HepG2 (cell line): ENCODE results near the gene MARVELD3. TPM values are rescaled to one million over a fixed set of nuclear protein-coding genes. Genes with fewer than 3 reads are reported as not detected.

Experiments
- DR1 ChIP-seq: sonication (generic); formaldehyde crosslinking; IDR thresholded peaks from 2 replicates; pipeline ENCODE4 v1.8.0; 2021; ENCODE audit warnings: mild to moderate bottlenecking, missing genetic modification reagents, inconsistent platforms
- FOSL2 ChIP-seq: sonication (generic); formaldehyde crosslinking; IDR thresholded peaks from 2 replicates; pipeline ENCODE4 v1.4.0; 2020; ENCODE audit warnings: missing genetic modification reagents
- FOXC1 ChIP-seq: sonication (generic); formaldehyde crosslinking; IDR thresholded peaks from 2 replicates; pipeline ENCODE4 v1.8.0; 2022; ENCODE audit warnings: mild to moderate bottlenecking, missing genetic modification reagents, borderline replicate concordance
- KLF12 ChIP-seq: sonication (generic); formaldehyde crosslinking; IDR thresholded peaks from 2 replicates; pipeline ENCODE4 v1.4.0; 2020; ENCODE audit warnings: missing genetic modification reagents, borderline replicate concordance
- LCORL ChIP-seq, 2 experiments: fragments of 450-650 bp in 1 of 2; sonication (generic) in 1 of 2; formaldehyde crosslinking in 1 of 2; IDR thresholded peaks; 2 replicates each; pipeline versions ENCODE4 v1.5.0 to v1.6.1; 2017 to 2020; ENCODE audit warnings: antibody characterized with exemption in 1 of 2, missing genetic modification reagents in 1 of 2
- PITX1 ChIP-seq: sonication (generic); formaldehyde crosslinking; IDR thresholded peaks from 2 replicates; pipeline ENCODE4 v1.5.1; 2020; ENCODE audit warnings: mild to moderate bottlenecking, missing genetic modification reagents
- ZNF180 ChIP-seq: sonication (generic); formaldehyde crosslinking; IDR thresholded peaks from 2 replicates; pipeline ENCODE4 v1.4.0; 2020; ENCODE audit warnings: low read depth, missing genetic modification reagents, borderline replicate concordance
- ZNF605 ChIP-seq: sonication (generic); formaldehyde crosslinking; IDR thresholded peaks from 2 replicates; pipeline ENCODE4 v1.8.0; 2022; ENCODE audit warnings: mild to moderate bottlenecking, missing genetic modification reagents
- ZNF782 ChIP-seq: sonication (generic); formaldehyde crosslinking; IDR thresholded peaks from 2 replicates; pipeline ENCODE4 v1.4.0; 2020; ENCODE audit warnings: missing genetic modification reagents, mild to moderate bottlenecking, borderline replicate concordance
- ZSCAN22 ChIP-seq: sonication (generic); formaldehyde crosslinking; IDR thresholded peaks from 2 replicates; pipeline ENCODE4 v1.4.0; 2020; ENCODE audit warnings: mild to moderate bottlenecking, missing genetic modification reagents
- polyA plus RNA-seq, 8 experiments: library from polyadenylated mRNA; depleted of rRNA in 3 of 8; stranded (reverse) in 7 of 8; unstranded in 1 of 8; fragments of >200 nt; fragmentation: Illumina TruSeq in 4 of 8; extraction: Trizol in 4 of 8; gene quantifications; 2 replicates each; pipeline versions ENCODE4 v1.2.1 to v1.2.3, GENCODE V29; 2011 to 2016; ENCODE audit warnings: low read depth in 4 of 8, missing spikeins in 1 of 8, mixed read lengths in 1 of 8; ENCODE audit not compliant: insufficient read depth in 1 of 8
- total RNA-seq, 5 experiments: library from RNA; depleted of rRNA; stranded (reverse); fragments of >200 nt; fragmentation: Illumina TruSeq; extraction: Trizol; gene quantifications; 2 replicates each; pipeline ENCODE4 v1.2.3, GENCODE V29; 2016; ENCODE audit warnings: low read depth in 1 of 5
- TF ChIP-seq, protein P1 (sequence below): sonication (generic); formaldehyde crosslinking; IDR thresholded peaks from 2 replicates; pipeline ENCODE4 v1.5.1; 2020; ENCODE audit warnings: missing genetic modification reagents, mild to moderate bottlenecking, borderline replicate concordance
- TF ChIP-seq, protein P2 (sequence below): sonication (generic); formaldehyde crosslinking; IDR thresholded peaks from 2 replicates; pipeline ENCODE4 v1.5.0; 2020; ENCODE audit warnings: missing genetic modification reagents
- TF ChIP-seq, protein P3 (sequence below): sonication (generic); formaldehyde crosslinking; IDR thresholded peaks from 2 replicates; pipeline ENCODE4 v1.5.1; 2020; ENCODE audit warnings: mild to moderate bottlenecking, missing genetic modification reagents, borderline replicate concordance
- TF ChIP-seq, protein P4 (sequence below): sonication (generic); formaldehyde crosslinking; IDR thresholded peaks from 2 replicates; pipeline ENCODE4 v1.9.0; 2021; ENCODE audit warnings: missing genetic modification reagents, borderline replicate concordance

Gene MARVELD3
- total and polyA plus RNA-seq, 2 of the 13 experiments (the other 11 are each of a cell fraction or from before 2014, with no cell fraction given) = 4.8 to 5.6 TPM

DNA sequence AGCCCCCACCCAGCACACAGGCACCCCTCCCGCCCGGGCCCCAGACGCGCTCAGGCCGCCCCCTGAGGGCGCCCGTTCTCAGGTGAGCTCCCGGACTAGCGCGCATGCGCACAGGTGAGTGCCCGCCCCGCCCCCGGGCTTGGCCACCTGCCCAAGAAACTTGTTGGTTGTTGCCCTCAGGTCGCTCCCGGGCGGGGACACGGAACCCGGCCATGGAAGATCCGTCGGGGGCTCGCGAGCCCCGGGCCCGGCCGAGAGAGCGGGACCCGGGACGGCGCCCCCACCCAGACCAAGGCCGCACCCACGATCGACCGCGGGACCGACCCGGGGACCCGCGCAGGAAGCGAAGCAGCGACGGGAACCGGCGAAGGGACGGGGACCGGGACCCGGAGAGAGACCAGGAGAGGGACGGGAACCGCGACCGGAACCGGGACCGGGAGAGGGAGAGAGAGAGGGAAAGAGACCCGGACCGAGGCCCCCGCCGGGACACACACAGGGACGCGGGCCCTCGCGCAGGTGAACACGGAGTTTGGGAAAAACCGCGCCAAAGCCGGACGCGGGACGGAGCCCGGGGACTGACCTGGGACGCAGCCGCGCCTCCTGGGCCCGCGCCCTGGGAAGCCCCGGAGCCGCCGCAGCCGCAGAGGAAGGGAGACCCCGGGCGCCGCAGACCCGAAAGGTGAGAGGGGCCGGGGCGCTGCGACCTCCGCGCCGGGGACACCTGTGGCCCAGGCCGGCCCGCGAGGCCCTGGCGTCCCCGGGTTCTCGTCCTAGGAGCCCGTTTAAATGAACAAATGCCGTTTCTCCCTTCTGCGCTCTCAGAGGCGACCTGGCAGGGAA lies at the start of gene MARVELD3 (continued):
- peak; percentile 58; the same call in 1 of the 2 replicates for TF ChIP-seq FOXC1 (CRISPR knock-in tag)
- TF ChIP-seq ZNF782 = peak; percentile 24; the same call in 1 of the 2 replicates
- no peak for TF ChIP-seq DR1
- TF ChIP-seq KLF12 (CRISPR knock-in tag) = peak; percentile 85; the same call in 1 of the 2 replicates
- TF ChIP-seq LCORL (IDR thresholded peaks at IDR 0.05) = no peak
- TF ChIP-seq LCORL (CRISPR knock-in tag; IDR thresholded peaks at IDR 0.05) = peak; percentile 74
- TF ChIP-seq, protein P1, sequence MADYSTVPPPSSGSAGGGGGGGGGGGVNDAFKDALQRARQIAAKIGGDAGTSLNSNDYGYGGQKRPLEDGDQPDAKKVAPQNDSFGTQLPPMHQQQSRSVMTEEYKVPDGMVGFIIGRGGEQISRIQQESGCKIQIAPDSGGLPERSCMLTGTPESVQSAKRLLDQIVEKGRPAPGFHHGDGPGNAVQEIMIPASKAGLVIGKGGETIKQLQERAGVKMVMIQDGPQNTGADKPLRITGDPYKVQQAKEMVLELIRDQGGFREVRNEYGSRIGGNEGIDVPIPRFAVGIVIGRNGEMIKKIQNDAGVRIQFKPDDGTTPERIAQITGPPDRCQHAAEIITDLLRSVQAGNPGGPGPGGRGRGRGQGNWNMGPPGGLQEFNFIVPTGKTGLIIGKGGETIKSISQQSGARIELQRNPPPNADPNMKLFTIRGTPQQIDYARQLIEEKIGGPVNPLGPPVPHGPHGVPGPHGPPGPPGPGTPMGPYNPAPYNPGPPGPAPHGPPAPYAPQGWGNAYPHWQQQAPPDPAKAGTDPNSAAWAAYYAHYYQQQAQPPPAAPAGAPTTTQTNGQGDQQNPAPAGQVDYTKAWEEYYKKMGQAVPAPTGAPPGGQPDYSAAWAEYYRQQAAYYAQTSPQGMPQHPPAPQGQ (CRISPR knock-in tag) = no peak
- TF ChIP-seq, protein P2, sequence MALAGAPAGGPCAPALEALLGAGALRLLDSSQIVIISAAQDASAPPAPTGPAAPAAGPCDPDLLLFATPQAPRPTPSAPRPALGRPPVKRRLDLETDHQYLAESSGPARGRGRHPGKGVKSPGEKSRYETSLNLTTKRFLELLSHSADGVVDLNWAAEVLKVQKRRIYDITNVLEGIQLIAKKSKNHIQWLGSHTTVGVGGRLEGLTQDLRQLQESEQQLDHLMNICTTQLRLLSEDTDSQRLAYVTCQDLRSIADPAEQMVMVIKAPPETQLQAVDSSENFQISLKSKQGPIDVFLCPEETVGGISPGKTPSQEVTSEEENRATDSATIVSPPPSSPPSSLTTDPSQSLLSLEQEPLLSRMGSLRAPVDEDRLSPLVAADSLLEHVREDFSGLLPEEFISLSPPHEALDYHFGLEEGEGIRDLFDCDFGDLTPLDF (CRISPR knock-in tag) = peak; percentile 33; the same call in 1 of the 2 replicates
- TF ChIP-seq FOSL2 = peak; percentile 13; the same call in 1 of the 2 replicates
- TF ChIP-seq, protein P3, sequence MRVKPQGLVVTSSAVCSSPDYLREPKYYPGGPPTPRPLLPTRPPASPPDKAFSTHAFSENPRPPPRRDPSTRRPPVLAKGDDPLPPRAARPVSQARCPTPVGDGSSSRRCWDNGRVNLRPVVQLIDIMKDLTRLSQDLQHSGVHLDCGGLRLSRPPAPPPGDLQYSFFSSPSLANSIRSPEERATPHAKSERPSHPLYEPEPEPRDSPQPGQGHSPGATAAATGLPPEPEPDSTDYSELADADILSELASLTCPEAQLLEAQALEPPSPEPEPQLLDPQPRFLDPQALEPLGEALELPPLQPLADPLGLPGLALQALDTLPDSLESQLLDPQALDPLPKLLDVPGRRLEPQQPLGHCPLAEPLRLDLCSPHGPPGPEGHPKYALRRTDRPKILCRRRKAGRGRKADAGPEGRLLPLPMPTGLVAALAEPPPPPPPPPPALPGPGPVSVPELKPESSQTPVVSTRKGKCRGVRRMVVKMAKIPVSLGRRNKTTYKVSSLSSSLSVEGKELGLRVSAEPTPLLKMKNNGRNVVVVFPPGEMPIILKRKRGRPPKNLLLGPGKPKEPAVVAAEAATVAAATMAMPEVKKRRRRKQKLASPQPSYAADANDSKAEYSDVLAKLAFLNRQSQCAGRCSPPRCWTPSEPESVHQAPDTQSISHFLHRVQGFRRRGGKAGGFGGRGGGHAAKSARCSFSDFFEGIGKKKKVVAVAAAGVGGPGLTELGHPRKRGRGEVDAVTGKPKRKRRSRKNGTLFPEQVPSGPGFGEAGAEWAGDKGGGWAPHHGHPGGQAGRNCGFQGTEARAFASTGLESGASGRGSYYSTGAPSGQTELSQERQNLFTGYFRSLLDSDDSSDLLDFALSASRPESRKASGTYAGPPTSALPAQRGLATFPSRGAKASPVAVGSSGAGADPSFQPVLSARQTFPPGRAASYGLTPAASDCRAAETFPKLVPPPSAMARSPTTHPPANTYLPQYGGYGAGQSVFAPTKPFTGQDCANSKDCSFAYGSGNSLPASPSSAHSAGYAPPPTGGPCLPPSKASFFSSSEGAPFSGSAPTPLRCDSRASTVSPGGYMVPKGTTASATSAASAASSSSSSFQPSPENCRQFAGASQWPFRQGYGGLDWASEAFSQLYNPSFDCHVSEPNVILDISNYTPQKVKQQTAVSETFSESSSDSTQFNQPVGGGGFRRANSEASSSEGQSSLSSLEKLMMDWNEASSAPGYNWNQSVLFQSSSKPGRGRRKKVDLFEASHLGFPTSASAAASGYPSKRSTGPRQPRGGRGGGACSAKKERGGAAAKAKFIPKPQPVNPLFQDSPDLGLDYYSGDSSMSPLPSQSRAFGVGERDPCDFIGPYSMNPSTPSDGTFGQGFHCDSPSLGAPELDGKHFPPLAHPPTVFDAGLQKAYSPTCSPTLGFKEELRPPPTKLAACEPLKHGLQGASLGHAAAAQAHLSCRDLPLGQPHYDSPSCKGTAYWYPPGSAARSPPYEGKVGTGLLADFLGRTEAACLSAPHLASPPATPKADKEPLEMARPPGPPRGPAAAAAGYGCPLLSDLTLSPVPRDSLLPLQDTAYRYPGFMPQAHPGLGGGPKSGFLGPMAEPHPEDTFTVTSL = no peak
- TF ChIP-seq, protein P4, sequence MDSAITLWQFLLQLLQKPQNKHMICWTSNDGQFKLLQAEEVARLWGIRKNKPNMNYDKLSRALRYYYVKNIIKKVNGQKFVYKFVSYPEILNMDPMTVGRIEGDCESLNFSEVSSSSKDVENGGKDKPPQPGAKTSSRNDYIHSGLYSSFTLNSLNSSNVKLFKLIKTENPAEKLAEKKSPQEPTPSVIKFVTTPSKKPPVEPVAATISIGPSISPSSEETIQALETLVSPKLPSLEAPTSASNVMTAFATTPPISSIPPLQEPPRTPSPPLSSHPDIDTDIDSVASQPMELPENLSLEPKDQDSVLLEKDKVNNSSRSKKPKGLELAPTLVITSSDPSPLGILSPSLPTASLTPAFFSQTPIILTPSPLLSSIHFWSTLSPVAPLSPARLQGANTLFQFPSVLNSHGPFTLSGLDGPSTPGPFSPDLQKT (CRISPR knock-in tag) = no peak
- TF ChIP-seq ZNF180 (CRISPR knock-in tag) = no peak
- peak; percentile 91 for TF ChIP-seq ZNF605 (CRISPR knock-in tag)
- TF ChIP-seq ZSCAN22 (CRISPR knock-in tag) = no peak
- no peak for TF ChIP-seq PITX1 (CRISPR knock-in tag)
